ENCODE measurements around the gene GPR87.
A peak's percentile ranks its signal among the peaks of the same experiment; 100 is the strongest.

Gene GPR87, protein sequence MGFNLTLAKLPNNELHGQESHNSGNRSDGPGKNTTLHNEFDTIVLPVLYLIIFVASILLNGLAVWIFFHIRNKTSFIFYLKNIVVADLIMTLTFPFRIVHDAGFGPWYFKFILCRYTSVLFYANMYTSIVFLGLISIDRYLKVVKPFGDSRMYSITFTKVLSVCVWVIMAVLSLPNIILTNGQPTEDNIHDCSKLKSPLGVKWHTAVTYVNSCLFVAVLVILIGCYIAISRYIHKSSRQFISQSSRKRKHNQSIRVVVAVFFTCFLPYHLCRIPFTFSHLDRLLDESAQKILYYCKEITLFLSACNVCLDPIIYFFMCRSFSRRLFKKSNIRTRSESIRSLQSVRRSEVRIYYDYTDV

GRCh38 chr3:151316267-151316991, at the start of gene GPR87:
Gene GPR87 (minus strand): TSS chr3:151316820. CDS start chr3:151300100, 16,720 bp downstream.
- no peak for DNase-seq

GRCh38 chr3:151362751-151363174, 46.1 kb upstream of the GPR87 start:
- no peak for DNase-seq

- DNase-seq = no peak
These were observed 40.8 kb upstream of the GPR87 start for GRCh38 chr3:151357463-151357850.

DNA sequence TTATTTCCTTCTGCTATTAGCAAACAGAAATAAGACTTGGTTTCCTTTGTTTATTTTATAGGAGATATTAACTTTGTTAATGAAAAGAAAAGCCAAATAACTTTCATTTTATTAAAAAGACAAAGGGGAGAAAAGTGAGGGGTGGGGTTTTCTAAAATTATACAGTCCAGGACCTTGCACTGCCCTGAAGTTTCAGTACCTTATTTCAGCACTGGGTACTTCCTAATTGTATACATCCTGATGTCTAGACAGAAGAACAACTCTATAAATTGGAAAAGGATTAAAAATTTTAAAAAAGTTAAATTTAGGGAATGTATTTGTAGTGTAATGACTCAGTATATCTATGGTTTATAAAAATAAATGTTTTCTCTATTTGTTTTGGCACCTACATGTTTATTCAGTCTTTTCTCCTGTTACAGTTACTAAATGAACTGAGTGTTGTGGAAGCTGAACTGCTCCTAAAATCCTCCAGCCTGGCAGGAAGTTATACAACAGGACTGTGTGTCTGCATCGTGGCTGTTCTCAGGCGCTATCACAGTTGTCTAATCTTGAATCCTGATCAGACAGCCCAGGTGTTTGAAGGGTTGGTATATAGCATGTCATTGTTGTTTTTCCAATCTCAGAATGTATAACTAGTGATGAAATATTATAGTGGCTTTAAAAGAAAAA, 40.3 kb upstream of the GPR87 start:
- no peak for DNase-seq

DNA sequence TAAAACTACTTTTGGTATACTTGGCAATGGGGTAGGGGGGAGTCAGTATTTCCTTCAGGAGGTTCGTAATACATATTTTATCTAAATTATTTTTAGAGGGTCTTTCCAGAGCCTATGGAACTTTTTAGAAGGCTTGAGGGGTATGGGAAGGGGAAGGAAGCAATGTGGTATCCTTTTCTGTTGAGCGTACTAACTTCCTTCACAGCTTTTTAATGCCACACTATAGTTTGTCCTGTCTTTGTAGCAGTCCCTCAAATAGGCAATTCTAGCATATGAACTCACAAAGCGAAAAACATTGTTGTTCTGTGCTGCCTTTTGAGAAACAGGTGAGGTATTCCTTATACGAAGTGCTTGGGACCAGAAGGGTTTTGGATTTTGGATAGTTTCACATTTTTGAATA, 35.0 kb upstream of the GPR87 start:
- DNase-seq = no peak

GRCh38 chr3:151351219-151351618, 34.6 kb upstream of the GPR87 start:
- no peak for DNase-seq

DNA sequence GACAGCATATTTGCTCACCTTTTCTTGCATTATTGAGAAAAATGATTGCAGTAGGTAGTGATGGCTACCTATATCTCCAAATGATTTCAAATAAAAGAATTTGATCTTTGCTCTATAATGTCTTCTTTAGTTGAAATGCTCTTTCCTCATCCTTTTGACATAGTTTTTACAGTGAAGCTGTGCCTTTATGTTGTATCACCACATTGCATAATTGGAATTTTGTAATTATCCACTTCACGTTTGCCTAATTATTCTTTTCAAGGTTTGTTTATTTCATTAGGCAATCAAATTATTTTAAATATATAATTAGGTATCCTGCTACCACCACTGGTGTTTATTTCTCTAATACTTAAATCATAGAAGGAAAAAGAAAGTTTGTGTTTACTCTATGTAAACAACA, 34.0 kb upstream of the GPR87 start:
- no peak for DNase-seq

DNA sequence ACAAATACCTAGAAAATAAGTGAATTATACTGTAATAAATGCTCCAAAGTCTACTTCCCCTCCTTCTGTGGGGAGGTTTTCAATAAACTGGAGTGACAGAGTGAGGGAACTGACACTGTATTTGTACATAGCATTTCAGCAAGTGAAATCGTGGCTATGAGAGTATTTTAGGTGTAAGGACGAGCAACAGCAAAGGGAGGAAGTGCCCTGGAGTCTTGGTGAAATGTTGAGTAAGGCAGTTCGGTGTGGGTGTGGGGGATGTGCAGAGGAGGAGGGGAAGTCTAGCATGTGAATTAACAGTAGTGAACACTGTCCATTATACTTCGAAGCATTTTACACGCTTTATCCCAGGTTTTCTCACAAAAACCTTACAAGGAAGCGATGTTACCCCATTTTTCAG, 30.8 kb upstream of the GPR87 start:
- DNase-seq = peak in 1 of 2 donors; percentile 45

DNA sequence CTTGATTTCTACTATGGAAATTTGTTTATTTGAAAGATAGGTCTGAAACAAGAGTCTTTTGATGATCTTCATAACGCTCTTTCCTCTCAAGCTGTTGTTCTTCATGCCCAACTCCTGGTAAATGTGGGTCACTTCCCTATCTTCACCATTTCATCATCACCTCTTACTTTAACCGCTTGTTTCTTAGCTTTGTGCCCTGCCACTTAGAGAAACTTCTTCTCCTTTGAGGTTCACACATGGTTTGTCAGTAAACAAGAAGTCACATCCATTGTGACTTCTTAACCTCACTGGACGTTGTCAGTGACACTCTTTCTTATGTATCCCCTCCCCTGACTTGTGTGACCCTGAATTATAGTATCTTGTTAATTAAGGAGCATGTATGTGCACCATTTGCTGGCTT, 29.7 kb upstream of the GPR87 start:
- DNase-seq = no peak

- DNase-seq = no peak
These were observed 29.2 kb upstream of the GPR87 start for GRCh38 chr3:151345859-151346258.

- no peak for DNase-seq
These were observed 15.1 kb upstream of the GPR87 start for GRCh38 chr3:151331696-151332095.

DNA sequence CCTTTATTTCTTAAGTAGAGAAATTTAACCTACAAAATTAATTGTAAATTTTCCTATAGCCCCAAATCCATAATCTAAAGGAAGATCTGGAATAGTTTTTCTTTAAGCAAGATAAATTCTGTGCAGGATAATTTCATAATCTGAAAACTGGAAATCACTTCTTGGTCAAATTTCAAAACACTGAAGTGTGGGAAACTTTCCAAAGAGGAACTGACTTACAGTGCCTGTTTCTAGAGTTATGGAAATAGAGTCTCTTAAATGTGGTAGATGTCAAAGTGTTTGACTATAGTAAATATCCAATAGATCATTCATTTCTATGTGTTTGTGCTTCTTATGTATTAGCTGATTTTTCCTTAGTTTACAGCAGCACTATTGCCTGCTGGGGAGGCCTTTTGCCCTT, 14.3 kb upstream of the GPR87 start:
- no peak for DNase-seq

DNA sequence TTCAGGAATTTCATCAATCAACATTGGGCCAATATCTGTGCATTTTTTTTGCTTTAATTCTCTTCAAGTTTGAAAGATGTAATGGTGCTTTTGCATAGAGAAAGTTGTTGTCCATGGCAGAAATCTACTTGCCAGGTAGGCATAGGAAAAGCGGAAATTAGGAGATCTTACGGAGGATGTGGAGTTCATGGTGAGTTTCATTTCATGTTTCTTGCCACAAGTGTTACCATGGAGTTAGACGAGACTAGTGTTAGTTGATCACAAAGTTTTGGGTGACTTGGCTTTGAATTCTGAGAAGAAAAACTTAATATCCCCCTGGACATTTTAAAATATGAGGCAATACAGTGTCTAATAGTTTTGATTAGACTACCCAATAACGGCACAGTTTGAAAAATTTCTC, 13.8 kb upstream of the GPR87 start:
- DNase-seq = no peak

DNA sequence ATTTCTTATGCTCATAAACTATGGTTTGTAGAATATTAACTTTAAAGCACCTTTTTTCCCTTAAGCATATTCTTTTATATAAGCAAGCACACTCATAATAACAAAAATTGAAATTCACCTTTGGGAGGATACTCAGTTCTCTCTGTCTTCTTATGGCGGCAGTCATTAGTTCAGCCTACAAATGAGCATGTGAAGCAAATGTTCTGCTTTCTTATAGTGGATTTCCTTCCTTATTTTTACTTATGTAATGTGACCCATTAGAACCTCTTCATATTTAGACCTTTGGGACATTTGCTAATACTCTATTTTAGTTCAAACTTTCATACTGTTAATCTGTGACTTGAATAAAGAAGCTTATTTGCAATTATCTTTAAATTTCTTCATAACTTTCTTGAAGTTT, 12.7 kb upstream of the GPR87 start, which contains the start of gene P2RY13:
P2RY13 (minus strand) TSS at position 187 of the 400 bp plus-strand sequence; CDS start at position 166, 21 bp downstream.
- DNase-seq = no peak

GRCh38 chr3:151328298-151328995, 11.8 kb upstream of the GPR87 start:
- DNase-seq = peak; percentile 16 to 17

DNA sequence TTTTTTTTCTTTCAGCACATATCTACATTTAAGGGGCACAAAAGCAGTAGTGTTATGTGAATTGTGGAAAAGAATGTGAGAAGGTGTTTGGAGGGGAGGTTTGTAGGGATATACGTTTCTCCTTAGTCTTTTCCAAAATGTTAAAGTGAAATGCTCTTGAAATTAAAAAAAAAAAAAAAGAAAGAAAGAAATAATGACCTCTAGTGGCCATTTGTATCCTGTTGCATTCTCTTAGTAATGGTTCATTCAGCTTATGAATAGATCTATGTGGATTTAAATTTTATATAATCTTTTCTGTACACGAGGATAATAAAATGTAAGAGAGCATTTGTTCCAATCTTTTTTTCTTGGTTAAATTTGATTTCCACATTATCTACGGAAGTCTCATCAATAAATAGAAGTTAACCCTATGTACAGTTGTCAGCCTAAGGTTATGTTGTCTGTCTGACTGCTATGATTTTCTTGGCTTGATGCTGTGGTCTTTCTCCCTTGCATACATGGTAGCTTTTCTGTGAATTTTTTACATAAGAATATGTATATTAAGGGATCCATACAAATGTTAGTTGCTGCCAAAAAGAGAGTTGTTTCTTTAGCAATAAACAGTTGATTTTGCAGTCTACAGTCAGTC, 11.1 kb upstream of the GPR87 start:
- no peak for DNase-seq

DNA sequence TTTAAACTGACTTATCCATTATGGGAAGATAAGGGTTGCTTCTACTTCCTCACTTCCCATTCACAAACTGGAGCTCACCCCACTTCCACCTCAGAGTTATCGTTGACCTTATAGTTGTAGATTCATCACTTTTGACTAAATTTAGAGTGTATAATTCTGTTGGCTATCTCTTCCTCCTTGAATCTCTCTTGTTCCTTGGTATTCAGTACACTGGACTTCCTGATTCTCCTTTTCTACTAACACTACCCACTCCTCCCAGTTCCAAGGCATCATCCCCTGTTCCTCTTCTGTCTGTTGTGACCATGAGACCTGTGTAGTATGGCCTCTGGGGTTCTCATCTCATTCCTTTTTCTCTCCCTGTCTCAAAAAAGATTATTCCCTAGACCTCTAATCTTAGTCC, 5.9 kb upstream of the GPR87 start:
- no peak for DNase-seq

GRCh38 chr3:151321526-151321925, 4.9 kb upstream of the GPR87 start:
- no peak for DNase-seq

DNA sequence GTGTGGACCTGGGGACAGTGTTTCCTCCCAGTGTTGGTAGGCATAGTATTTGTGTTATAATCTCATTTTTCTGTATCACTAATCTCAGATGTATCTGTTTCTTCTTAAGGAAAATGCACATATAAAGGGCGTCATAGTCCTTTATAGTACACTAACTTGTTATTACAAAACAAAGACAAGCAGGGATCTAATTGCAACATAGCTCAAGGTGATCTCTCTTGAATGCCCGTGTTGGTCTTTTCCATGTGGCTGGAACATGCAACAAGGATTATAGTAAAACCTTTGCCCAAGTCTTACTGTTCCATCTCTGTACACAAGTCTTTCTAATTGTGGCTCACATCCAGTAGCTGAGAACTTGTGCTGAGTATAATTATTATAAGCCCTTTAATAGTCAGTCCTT, 3.5 kb upstream of the GPR87 start:
- DNase-seq = no peak

- no peak for DNase-seq
These were observed 3.0 kb upstream of the GPR87 start for GRCh38 chr3:151319628-151320027.

DNA sequence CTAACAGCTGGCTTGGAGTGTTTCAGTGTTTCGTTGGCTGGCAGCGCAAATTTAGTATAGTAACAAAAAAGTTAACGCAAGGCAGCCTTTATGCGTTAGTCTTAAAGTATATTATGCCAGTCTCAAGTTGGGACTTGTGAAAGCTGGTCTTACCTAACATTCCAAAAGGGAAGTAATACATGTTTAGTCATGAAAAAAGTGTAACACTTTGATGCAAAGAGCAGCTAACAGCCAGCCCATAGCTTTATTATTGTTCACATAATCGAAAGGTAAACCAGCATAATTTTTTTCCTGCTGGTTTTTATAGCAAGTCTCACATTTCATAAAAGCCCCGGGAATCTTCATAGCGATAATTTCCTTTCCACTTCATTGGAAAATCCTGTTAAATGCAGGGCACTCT, 2.4 kb upstream of the GPR87 start:
- no peak for DNase-seq

- DNase-seq = no peak
These were observed 1.7 kb upstream of the GPR87 start for GRCh38 chr3:151318313-151318712.

- no peak for DNase-seq
These were observed 774 bp downstream of the GPR87 start for GRCh38 chr3:151315846-151316245.
